ENCODE results near the gene HSD17B11. TPM values are rescaled to one million over a fixed set of nuclear protein-coding genes. Genes with fewer than 3 reads are reported as not detected.

HSD17B11 gene
- total and polyA plus RNA-seq, 2 donors (not counting 1 experiment from before 2014, with no cell fraction given) = 26.5 to 62.2 TPM

GRCh38 chr4:87356832-87357526, 34.0 kb downstream of the HSD17B11 start:
- WGBS (ENCODE audit: insufficient coverage) = 100% methylated on average over 1 of the region's 2 CpGs
- no peaks in the 10 kb centered on the region for H3K4me1 Mint-ChIP-seq
- H3K27ac Mint-ChIP-seq = peak overlapping the region; percentile 22
- Histone ChIP-seq H2AFZ (ENCODE audit: insufficient read depth, low read depth, low read length, poor library complexity, severe bottlenecking) (no peak overlapping the region), H3K9ac (ENCODE audit: low read length) (no peak overlapping the region), H3K9me3 (ENCODE audit: control extremely low read depth in 1 of 3, control insufficient read depth in 2 of 3, insufficient read depth in 1 of 3, low read length in 2 of 3) (no peaks in the 10 kb centered on the region), H3K36me3 (replicated peaks in 1 of 2; ENCODE audit: control extremely low read depth in 1 of 2, control insufficient read depth in 1 of 2, extremely low read depth in 1 of 2, insufficient read depth in 2 of 2, low read length in 1 of 2) (peaks cover 6 to 36% of the 10 kb centered on the region in 2 experiments), H3K27ac (ENCODE audit: low read length in 2 of 2) (no peak overlapping the region), H3K79me2 (ENCODE audit: control insufficient read depth, insufficient read depth, low read length) (no peaks in the 10 kb centered on the region), H3K4me3 (ENCODE audit: control extremely low read depth in 1 of 5, extremely low read depth in 1 of 5, insufficient read depth in 1 of 5, low read depth in 2 of 5, low read length in 4 of 5) (no peak overlapping the region), H3K27me3 (replicated peaks in 1 of 4; ENCODE audit: control extremely low read depth in 1 of 4, control insufficient read depth in 3 of 4, insufficient read depth in 4 of 4, low read length in 3 of 4) (no peaks in the 10 kb centered on the region), H3K4me1 (ENCODE audit: control insufficient read depth in 2 of 2, insufficient read depth in 2 of 2, low read length in 2 of 2) (no peaks in the 10 kb centered on the region), H4K20me1 (ENCODE audit: control insufficient read depth, insufficient read depth, low read length, poor library complexity, severe bottlenecking) (no peaks in the 10 kb centered on the region), H3K4me2 (replicated peaks; ENCODE audit: low read depth, low read length, poor library complexity, severe bottlenecking) (no peak overlapping the region)
- no peaks in the 10 kb centered on the region for H3K9me3 Mint-ChIP-seq (ENCODE audit: insufficient read depth)
- intact Hi-C loops (cut with micrococcal nuclease) = no loop called here
- ChIA-PET POLR2A (no interaction called here), CTCF (no interaction called here)
- no peak overlapping the region for H3K4me3 Mint-ChIP-seq
- TF ChIP-seq EZH2 (IDR thresholded peaks at IDR 0.05; ENCODE audit: borderline replicate concordance, insufficient read depth, low read depth, low read length, poor library complexity, severe bottlenecking) (no peak), CTCF (IDR thresholded peaks at IDR 0.05) (no peak)
- DNase-seq = no peak
- H3K27me3 Mint-ChIP-seq = no peaks in the 10 kb centered on the region
- no peak for ATAC-seq (ENCODE audit: low read depth)
